ENCODE measurements around the gene PRKAR2B.

DNA sequence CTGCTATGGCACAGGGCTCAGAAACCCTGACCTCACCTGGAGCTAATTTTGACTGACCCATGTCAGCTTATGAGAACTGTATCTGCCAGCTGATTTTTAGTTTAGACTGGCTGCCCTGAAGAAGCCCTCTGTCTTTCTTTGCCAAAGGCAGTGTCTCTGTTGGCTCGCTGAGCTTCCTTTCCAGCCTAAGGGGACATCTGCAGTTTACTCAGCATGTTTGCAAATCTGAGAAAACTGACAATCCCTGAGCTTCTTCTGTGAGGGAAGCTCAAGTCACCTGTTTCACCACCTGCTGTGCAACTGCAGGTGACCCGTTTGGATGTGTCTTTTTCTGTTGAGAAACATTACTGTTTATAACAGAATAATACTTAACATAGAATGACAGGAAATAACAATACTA is 46.0 kb downstream of the PRKAR2B start:
- TF ChIP-seq ZNF565 (CRISPR knock-in tag; conservative IDR thresholded peaks at IDR 0.05; ENCODE audit: low read depth) (no peak), GLIS3 (CRISPR knock-in tag; IDR thresholded peaks at IDR 0.05) (no peak), ISL1 (CRISPR knock-in tag; IDR thresholded peaks at IDR 0.05) (no peak), ZFP30 (CRISPR knock-in tag; IDR thresholded peaks at IDR 0.05) (no peak), ESRRG (CRISPR knock-in tag; IDR thresholded peaks at IDR 0.05) (no peak)
- TF ChIP-seq, protein P1, sequence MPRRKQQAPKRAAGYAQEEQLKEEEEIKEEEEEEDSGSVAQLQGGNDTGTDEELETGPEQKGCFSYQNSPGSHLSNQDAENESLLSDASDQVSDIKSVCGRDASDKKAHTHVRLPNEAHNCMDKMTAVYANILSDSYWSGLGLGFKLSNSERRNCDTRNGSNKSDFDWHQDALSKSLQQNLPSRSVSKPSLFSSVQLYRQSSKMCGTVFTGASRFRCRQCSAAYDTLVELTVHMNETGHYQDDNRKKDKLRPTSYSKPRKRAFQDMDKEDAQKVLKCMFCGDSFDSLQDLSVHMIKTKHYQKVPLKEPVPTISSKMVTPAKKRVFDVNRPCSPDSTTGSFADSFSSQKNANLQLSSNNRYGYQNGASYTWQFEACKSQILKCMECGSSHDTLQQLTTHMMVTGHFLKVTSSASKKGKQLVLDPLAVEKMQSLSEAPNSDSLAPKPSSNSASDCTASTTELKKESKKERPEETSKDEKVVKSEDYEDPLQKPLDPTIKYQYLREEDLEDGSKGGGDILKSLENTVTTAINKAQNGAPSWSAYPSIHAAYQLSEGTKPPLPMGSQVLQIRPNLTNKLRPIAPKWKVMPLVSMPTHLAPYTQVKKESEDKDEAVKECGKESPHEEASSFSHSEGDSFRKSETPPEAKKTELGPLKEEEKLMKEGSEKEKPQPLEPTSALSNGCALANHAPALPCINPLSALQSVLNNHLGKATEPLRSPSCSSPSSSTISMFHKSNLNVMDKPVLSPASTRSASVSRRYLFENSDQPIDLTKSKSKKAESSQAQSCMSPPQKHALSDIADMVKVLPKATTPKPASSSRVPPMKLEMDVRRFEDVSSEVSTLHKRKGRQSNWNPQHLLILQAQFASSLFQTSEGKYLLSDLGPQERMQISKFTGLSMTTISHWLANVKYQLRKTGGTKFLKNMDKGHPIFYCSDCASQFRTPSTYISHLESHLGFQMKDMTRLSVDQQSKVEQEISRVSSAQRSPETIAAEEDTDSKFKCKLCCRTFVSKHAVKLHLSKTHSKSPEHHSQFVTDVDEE (CRISPR knock-in tag; IDR thresholded peaks at IDR 0.05) = no peak
- TF ChIP-seq, protein P2, sequence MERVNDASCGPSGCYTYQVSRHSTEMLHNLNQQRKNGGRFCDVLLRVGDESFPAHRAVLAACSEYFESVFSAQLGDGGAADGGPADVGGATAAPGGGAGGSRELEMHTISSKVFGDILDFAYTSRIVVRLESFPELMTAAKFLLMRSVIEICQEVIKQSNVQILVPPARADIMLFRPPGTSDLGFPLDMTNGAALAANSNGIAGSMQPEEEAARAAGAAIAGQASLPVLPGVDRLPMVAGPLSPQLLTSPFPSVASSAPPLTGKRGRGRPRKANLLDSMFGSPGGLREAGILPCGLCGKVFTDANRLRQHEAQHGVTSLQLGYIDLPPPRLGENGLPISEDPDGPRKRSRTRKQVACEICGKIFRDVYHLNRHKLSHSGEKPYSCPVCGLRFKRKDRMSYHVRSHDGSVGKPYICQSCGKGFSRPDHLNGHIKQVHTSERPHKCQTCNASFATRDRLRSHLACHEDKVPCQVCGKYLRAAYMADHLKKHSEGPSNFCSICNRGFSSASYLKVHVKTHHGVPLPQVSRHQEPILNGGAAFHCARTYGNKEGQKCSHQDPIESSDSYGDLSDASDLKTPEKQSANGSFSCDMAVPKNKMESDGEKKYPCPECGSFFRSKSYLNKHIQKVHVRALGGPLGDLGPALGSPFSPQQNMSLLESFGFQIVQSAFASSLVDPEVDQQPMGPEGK (CRISPR knock-in tag; IDR thresholded peaks at IDR 0.05; ENCODE audit: borderline replicate concordance) = no peak
